ENCODE results near the gene DNAJC5. TPM values are rescaled to one million over a fixed set of nuclear protein-coding genes. Genes with fewer than 3 reads are reported as not detected.
"Not testable (repeated sequence)": the region's sequence is repeated elsewhere in the genome, so short reads cannot be mapped to it uniquely, and the experiment has no call there.

DNAJC5 gene
- total RNA-seq, 2 experiments from 2014 or later: 54.0 to 58.7 TPM

DNA sequence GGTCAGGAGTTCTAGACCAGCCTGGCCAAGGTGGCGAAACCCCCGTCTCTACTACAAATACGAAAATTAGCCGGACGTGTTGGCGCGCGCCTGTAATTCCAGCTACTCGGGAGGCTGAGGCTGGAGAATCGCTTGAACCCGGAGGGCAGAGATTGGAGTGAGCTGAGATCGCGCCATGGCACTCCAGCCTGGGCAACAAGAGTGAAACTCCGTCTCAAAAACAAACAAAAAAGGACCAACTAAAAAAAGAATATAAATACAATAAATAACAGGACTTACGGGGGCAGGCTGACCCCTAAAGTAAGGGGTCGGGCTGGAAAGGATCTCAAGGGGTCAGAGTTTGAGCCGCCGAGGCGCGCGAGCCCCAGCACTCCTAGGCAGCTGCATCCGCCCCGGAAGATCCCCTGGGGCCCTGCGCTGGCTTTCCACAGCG lies 30.4 kb upstream of the DNAJC5 start:
- H3K36me3 Mint-ChIP-seq (ENCODE audit: low read depth): peaks cover 26% of the 10 kb centered on the region
- DNase-seq: no peak
- POLR2A ChIA-PET: interaction anchor here (1.2 kb wide), 1 partner anchor 27 kb away, joined by 3 read pairs; no protein-coding TSS in a partner anchor
- CTCF ChIA-PET: interaction anchor here (1.0 to 3.4 kb wide), 11 partner anchors 8 to 327 kb away, joined by 3 to 20 read pairs (median 5); partner anchors contain the start of genes ARFRP1, PRPF6, PTK6 and ZGPAT
- H3K9me3 Mint-ChIP-seq: no peaks in the 10 kb centered on the region
- H3K27ac Mint-ChIP-seq: peak overlapping the region; percentile 94
- peak overlapping the region; percentile 89 for H3K4me3 Mint-ChIP-seq
- peaks cover 30% of the 10 kb centered on the region for H3K4me1 Mint-ChIP-seq
- H3K27me3 Mint-ChIP-seq: no peaks in the 10 kb centered on the region

DNA sequence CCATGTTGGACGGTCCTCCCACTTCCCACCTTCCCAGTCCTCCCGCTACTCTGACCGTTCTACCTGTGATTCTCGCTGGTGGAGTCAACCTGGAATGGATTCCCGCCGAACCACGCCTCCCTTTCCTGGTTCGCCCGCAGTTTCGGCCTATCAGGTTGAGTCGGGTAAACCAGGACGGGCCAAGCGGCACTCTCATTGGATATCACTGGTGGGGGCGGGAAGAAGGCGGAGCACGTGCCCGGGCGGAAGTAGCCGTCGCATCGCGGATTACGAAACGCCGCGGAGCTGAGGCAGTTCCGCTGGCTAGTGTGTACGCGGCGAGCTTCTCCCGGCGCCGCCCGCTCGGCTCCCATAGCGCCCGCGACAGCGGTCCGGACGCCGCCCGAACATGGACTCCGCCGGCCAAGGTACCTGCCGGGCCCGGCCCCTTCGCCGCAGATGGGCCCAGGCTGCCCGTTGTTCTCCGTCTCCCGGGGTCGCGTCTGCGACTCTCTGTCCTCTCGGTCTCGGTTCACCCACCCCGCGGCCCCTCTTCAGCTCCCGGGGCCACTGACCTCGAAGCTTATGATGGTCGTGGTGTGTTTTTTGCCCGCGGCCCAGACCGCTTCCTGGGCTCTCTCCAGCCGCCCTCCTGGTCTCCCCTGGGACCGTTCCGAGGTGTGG lies 29.8 kb upstream of the DNAJC5 start, which contains the start of gene TPD52L2:
TSS of gene TPD52L2 (plus strand) at position 293 of the 663 bp plus-strand sequence. CDS start at position 389, 96 bp downstream.
- no peaks in the 10 kb centered on the region for H3K27me3 Mint-ChIP-seq
- H3K4me3 Mint-ChIP-seq: peak within 1 kb of the TSS; percentile 89
- H3K36me3 Mint-ChIP-seq (ENCODE audit: low read depth): peaks cover 28% of the 10 kb centered on the region
- ChIA-PET CTCF (interaction anchor here (0.8 to 3.4 kb wide), 12 partner anchors 8 to 327 kb away, joined by 3 to 20 read pairs (median 4); partner anchors contain the start of genes ARFRP1, PRPF6, PTK6 and ZGPAT), POLR2A (interaction anchor here (0.7 to 1.2 kb wide), 2 partner anchors 27 to 250 kb away, joined by 3 to 4 read pairs; no protein-coding TSS in a partner anchor)
- DNase-seq: peak; percentile 99
- H3K4me1 Mint-ChIP-seq: peaks cover 30% of the 10 kb centered on the region
- no peaks in the 10 kb centered on the region for H3K9me3 Mint-ChIP-seq
- peak within 1 kb of the TSS; percentile 94 for H3K27ac Mint-ChIP-seq

- H3K27ac Mint-ChIP-seq, DNase-seq, H3K9me3 Mint-ChIP-seq, POLR2A ChIA-PET, H3K27me3 Mint-ChIP-seq: not testable (repeated sequence)
- Mint-ChIP-seq H3K4me1 (peaks cover 30% of the 10 kb centered on the region), H3K4me3 (peak overlapping the region; percentile 50), H3K36me3 (ENCODE audit: low read depth) (peaks cover 31% of the 10 kb centered on the region)
- CTCF ChIA-PET: interaction anchor here (0.5 kb wide), 1 partner anchor 315 kb away, joined by 4 read pairs; no protein-coding TSS in a partner anchor
Observed at GRCh38 chr20:63867042-63867441, 27.9 kb upstream of the DNAJC5 start.

- no peak for DNase-seq
- H3K27me3 Mint-ChIP-seq: no peaks in the 10 kb centered on the region
- peaks cover 30% of the 10 kb centered on the region for H3K36me3 Mint-ChIP-seq (ENCODE audit: low read depth)
- no peak overlapping the region for H3K4me3 Mint-ChIP-seq
- CTCF ChIA-PET: interaction anchor here (0.6 to 1.5 kb wide), 2 partner anchors 13 to 341 kb away, joined by 3 read pairs; no protein-coding TSS in a partner anchor
- POLR2A ChIA-PET: no interaction called here
- H3K27ac Mint-ChIP-seq: peak overlapping the region; percentile 63
- peaks cover 33% of the 10 kb centered on the region for H3K4me1 Mint-ChIP-seq
- no peaks in the 10 kb centered on the region for H3K9me3 Mint-ChIP-seq
Observed at GRCh38 chr20:63868264-63868663, 26.7 kb upstream of the DNAJC5 start.

GRCh38 chr20:63873477-63873971 lies 21.4 kb upstream of the DNAJC5 start:
- peak; percentile 58 for DNase-seq
- peaks cover 35% of the 10 kb centered on the region for H3K36me3 Mint-ChIP-seq (ENCODE audit: low read depth)
- ChIA-PET CTCF (interaction anchor here (0.6 to 2.7 kb wide), 8 partner anchors 9 to 165 kb away, joined by 3 to 14 read pairs (median 4); partner anchors contain the start of gene TPD52L2), POLR2A (no interaction called here)
- peaks cover 11% of the 10 kb centered on the region for H3K4me1 Mint-ChIP-seq
- peak overlapping the region; percentile 85 for H3K27ac Mint-ChIP-seq
- H3K27me3 Mint-ChIP-seq: no peaks in the 10 kb centered on the region
- H3K9me3 Mint-ChIP-seq: no peaks in the 10 kb centered on the region
- peak overlapping the region; percentile 25 for H3K4me3 Mint-ChIP-seq

DNA sequence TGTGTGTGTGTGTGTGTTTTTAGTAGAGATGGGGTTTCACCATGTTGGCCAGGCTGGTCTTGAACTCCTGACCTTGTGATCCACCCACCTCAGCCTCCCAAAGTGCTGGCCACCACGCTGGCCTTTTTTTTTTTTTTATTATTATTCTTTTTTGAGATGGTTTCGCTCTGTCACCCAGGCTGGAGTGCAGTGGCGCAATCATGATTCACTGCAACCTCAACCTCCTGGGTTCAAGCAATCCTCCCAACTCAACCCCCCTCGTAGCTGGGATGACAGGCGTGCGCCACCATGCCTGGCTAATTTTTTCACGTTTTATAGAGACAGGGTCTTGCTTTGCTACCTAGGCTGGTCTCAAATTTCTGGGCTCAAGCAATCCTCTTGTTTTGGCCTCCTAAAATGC lies 20.7 kb upstream of the DNAJC5 start:
- H3K9me3 Mint-ChIP-seq, DNase-seq, H3K27me3 Mint-ChIP-seq, H3K4me3 Mint-ChIP-seq, POLR2A ChIA-PET, H3K27ac Mint-ChIP-seq: not testable (repeated sequence)
- Mint-ChIP-seq H3K36me3 (ENCODE audit: low read depth) (peaks cover 32% of the 10 kb centered on the region), H3K4me1 (peaks cover 11% of the 10 kb centered on the region)
- CTCF ChIA-PET: interaction anchor here (0.6 to 2.7 kb wide), 4 partner anchors 8 to 100 kb away, joined by 4 to 14 read pairs (median 6); partner anchors contain the start of gene TPD52L2

DNA sequence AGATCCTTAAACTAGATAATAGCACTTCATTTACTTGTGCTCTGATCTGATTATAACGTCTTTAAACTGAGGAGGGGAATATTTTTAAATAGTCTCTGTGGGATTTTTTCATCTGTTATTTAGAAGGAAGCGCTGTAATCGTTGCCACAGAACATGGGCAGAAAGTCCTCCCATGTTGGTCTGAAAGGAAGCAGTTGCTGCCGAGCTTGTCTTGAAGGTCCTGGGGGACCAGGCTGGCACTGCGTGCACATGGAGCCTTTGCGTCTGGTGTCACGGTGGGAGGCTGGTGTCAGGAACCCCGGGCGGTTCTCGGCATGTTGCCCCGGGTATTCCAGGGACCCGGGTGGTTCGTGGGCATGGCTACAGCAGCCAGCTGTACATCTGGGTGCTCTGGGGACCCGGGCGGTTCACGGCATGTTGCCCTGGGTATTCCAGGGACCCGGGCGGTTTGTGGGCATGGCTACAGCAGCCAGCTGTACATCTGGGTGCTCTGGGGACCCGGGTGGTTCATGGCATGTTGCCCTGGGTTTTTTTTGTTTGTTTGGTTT lies 18.4 kb upstream of the DNAJC5 start:
- H3K4me1 Mint-ChIP-seq: peaks cover 11% of the 10 kb centered on the region
- CTCF ChIA-PET: interaction anchor here (1.2 to 2.2 kb wide), 4 partner anchors 8 to 339 kb away, joined by 3 to 8 read pairs (median 4); partner anchors contain the start of gene TPD52L2
- H3K9me3 Mint-ChIP-seq: no peaks in the 10 kb centered on the region
- POLR2A ChIA-PET: no interaction called here
- H3K4me3 Mint-ChIP-seq: no peak overlapping the region
- no peak for DNase-seq
- no peaks in the 10 kb centered on the region for H3K27me3 Mint-ChIP-seq
- H3K27ac Mint-ChIP-seq: no peak overlapping the region
- peaks cover 24% of the 10 kb centered on the region for H3K36me3 Mint-ChIP-seq (ENCODE audit: low read depth)

DNA sequence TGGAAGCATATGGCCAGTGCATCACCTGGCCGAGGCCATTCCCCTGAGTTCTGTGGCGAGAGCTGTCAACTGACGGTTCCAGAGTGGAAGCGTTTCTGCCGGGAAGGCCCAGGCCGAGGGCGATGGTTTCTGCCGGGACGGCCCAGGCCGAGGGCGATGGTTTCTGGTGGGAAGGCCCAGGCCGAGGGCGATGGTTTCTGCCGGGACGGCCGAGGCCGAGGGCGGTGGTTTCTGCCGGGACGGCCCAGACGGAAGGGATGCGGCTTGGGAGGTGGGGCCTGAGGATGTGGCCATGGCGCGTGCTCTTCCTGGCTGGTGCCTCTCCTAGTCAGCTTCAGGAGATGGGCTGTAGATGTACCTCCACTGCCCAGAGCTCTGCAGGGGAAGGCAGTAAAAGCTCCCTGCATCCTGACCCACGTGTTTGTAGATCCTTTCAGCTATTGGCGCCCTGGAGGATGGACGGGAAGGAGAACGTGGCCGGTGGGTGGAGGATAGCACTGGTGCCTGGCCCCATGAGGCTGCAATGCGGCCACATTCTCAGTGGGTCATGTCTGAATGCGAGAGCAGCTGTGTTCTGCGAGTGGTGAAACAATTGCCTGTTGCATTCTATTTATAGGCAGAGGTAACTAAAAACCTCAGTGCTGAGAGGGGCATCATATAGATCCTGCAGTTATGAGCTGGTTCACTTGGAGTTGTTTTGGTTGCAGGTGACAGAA lies 17.0 kb upstream of the DNAJC5 start:
- no peak for DNase-seq
- Mint-ChIP-seq H3K4me3 (no peak overlapping the region), H3K4me1 (peaks cover 7% of the 10 kb centered on the region), H3K27ac (no peak overlapping the region), H3K27me3 (no peaks in the 10 kb centered on the region), H3K9me3 (no peaks in the 10 kb centered on the region), H3K36me3 (ENCODE audit: low read depth) (peaks cover 18% of the 10 kb centered on the region)
- CTCF ChIA-PET: interaction anchor here (0.5 kb wide), 3 partner anchors 14 to 178 kb away, joined by 3 to 8 read pairs (median 3); no protein-coding TSS in a partner anchor
- POLR2A ChIA-PET: no interaction called here

GRCh38 chr20:63878899-63879663 lies 15.8 kb upstream of the DNAJC5 start:
- Mint-ChIP-seq H3K27me3 (no peaks in the 10 kb centered on the region), H3K36me3 (ENCODE audit: low read depth) (peaks cover 15% of the 10 kb centered on the region), H3K4me3 (no peak overlapping the region), H3K27ac (no peak overlapping the region), H3K9me3 (no peaks in the 10 kb centered on the region), H3K4me1 (no peaks in the 10 kb centered on the region)
- DNase-seq: no peak
- ChIA-PET CTCF (interaction anchor here (0.5 to 0.7 kb wide), 2 partner anchors 62 to 112 kb away, joined by 3 to 8 read pairs; no protein-coding TSS in a partner anchor), POLR2A (no interaction called here)

DNA sequence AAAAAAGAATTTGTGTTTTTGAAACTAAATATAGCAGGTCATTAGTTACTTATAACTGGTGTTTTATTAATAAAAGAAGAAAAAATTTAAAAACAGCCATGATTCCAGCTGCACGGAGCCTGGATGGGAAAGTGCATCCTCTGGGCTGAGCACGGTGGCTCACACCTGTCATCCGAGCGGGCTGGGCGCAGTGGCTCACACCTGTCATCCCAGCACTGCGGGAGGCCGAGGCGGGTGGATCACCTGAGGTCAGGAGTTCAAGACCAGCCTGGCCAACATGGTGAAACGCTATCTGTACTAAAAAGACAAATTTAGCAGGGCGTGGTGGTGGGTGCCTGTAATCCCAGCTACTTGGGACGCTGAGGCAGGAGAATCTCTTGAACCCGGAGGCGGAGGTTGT lies 14.0 kb upstream of the DNAJC5 start:
- H3K27ac Mint-ChIP-seq, H3K4me3 Mint-ChIP-seq, H3K27me3 Mint-ChIP-seq, H3K4me1 Mint-ChIP-seq, POLR2A ChIA-PET, DNase-seq, H3K9me3 Mint-ChIP-seq: not testable (repeated sequence)
- H3K36me3 Mint-ChIP-seq (ENCODE audit: low read depth): peaks cover 14% of the 10 kb centered on the region
- CTCF ChIA-PET: interaction anchor here (0.6 to 1.3 kb wide), 2 partner anchors 15 to 152 kb away, joined by 3 to 5 read pairs; partner anchors contain the start of gene TPD52L2

DNA sequence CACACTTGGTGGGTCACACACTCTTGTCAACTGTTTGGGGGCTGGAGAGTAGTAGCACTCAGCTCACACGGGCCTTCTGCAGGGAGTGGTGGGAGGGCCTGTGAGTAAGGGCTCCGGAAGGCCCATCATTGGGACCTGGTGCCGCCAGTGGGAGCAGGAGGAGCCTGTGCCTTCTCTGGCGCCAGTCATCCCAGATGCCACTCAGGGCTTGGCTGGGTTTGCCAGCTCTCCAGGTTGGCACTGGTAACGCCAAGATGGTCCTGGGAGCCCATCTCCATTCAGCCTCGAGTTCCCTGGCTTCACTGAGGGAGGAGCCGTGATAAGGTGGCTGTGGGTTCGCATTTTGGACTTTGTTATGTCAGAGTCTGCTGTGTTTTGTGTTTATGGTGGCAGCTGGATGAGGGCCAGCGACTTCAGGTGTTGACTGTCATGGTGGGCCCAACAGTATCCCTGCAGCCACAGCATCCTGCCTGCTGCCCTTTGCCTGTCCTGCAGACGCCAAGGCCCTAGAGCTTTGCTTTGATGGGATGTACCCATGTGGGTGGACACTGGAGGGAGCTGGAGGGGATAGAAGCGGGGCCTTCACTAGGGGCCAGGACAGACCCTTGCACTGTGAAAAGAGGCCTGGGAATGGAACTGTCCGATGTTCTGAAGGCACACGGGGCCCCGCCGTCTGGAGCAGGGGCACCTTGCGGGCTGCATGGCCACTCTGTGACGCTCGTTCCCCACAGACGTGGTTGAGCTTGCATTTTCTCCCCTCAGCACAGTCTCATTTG lies 13.3 kb upstream of the DNAJC5 start:
- DNase-seq: no peak
- H3K27me3 Mint-ChIP-seq: no peaks in the 10 kb centered on the region
- no peaks in the 10 kb centered on the region for H3K9me3 Mint-ChIP-seq
- no peak overlapping the region for H3K4me3 Mint-ChIP-seq
- CTCF ChIA-PET: interaction anchor here (1.2 to 1.3 kb wide), 2 partner anchors 16 to 18 kb away, joined by 4 to 5 read pairs; partner anchors contain the start of gene TPD52L2
- H3K4me1 Mint-ChIP-seq: peaks cover 9% of the 10 kb centered on the region
- peaks cover 9% of the 10 kb centered on the region for H3K36me3 Mint-ChIP-seq (ENCODE audit: low read depth)
- H3K27ac Mint-ChIP-seq: no peak overlapping the region
- POLR2A ChIA-PET: no interaction called here

All from activated CD4-positive, alpha-beta T cell treated with anti-CD3 and anti-CD28 coated beads, Interleukin-2, amount 10 ng/mL, durations not matched to agents 7 days and 5 days (primary cell).